ENCODE results near the gene ANKS3. TPM values are rescaled to one million over a fixed set of nuclear protein-coding genes. Genes with fewer than 3 reads are reported as not detected.

The ANKS3 gene
- total RNA-seq, 4 donors from 2014 or later, result 10.4 to 28.8 (median 17.4) TPM

GRCh38 chr16:4762205-4762604 is 28.1 kb upstream of the ANKS3 start:
- intact Hi-C loops (cut with DNase I; ENCODE audit: low total_unique reads), result no loop called here
- WGBS, 2 donors, result 84 to 93% methylated on average over 9 of the region's 9 CpGs
- H3K4me3 ChIP-seq (ENCODE audit: low read depth, poor library complexity, severe bottlenecking), result no peak overlapping the region
- TF ChIP-seq CTCF (IDR thresholded peaks at IDR 0.05) (no peak), POLR2A (IDR thresholded peaks at IDR 0.05) (no peak)
- DNase-seq (ENCODE audit: low spot score in 2 of 2), result no peak

GRCh38 chr16:4760221-4760910 is 26.3 kb upstream of the ANKS3 start:
- intact Hi-C loops (cut with DNase I; ENCODE audit: low total_unique reads), result no loop called here
- DNase-seq (ENCODE audit: low spot score in 2 of 2), result no peak
- 89 to 92% methylated on average over 23 of the region's 23 CpGs for WGBS, 2 donors
- TF ChIP-seq CTCF (IDR thresholded peaks at IDR 0.05), result no peak
- no peak for TF ChIP-seq POLR2A (IDR thresholded peaks at IDR 0.05)
- no peak overlapping the region for H3K4me3 ChIP-seq (ENCODE audit: low read depth, poor library complexity, severe bottlenecking)

- H3K4me3 ChIP-seq (ENCODE audit: low read depth, poor library complexity, severe bottlenecking), result no peak overlapping the region
- 93 to 97% methylated on average over 6 of the region's 6 CpGs for WGBS, 2 donors
- TF ChIP-seq CTCF (IDR thresholded peaks at IDR 0.05) (no peak), POLR2A (IDR thresholded peaks at IDR 0.05) (no peak)
- intact Hi-C loops (cut with DNase I; ENCODE audit: low total_unique reads), result no loop called here
- no peak for DNase-seq (ENCODE audit: low spot score in 2 of 2)
Observed at GRCh38 chr16:4755687-4756086, 21.6 kb upstream of the ANKS3 start.

- 93 to 98% methylated on average over 4 of the region's 4 CpGs for WGBS, 2 donors
- TF ChIP-seq CTCF (IDR thresholded peaks at IDR 0.05) (no peak), POLR2A (IDR thresholded peaks at IDR 0.05) (no peak)
- DNase-seq (ENCODE audit: low spot score in 2 of 2), result no peak
- intact Hi-C loops (cut with DNase I; ENCODE audit: low total_unique reads), result no loop called here
- no peak overlapping the region for H3K4me3 ChIP-seq (ENCODE audit: low read depth, poor library complexity, severe bottlenecking)
Observed at GRCh38 chr16:4754865-4755264, 20.8 kb upstream of the ANKS3 start.

GRCh38 chr16:4753227-4753626 is 19.2 kb upstream of the ANKS3 start:
- H3K4me3 ChIP-seq (ENCODE audit: low read depth, poor library complexity, severe bottlenecking), result no peak overlapping the region
- 96 to 97% methylated on average over 11 of the region's 11 CpGs for WGBS, 2 donors
- TF ChIP-seq CTCF (IDR thresholded peaks at IDR 0.05), result no peak
- TF ChIP-seq POLR2A (IDR thresholded peaks at IDR 0.05), result no peak
- DNase-seq (ENCODE audit: low spot score in 2 of 2), result no peak
- intact Hi-C loops (cut with DNase I; ENCODE audit: low total_unique reads), result no loop called here
